Stimulated activated CD8-positive, alpha-beta memory T cell treated with anti-CD3 and anti-CD28 coated beads, Interleukin-2, amount 100 ng/mL, for 48 hours (primary cell): ENCODE data around the gene RNPC3.
A peak's percentile ranks its signal among the peaks of the same experiment; 100 is the strongest.

Source experiments
- DNase-seq, 2 donors: peaks; one replicate each; pipeline ENCODE4 v3.0.0-alpha.2; 2020; ENCODE audit warnings: low read depth in 2 of 2

RNPC3 gene

DNA sequence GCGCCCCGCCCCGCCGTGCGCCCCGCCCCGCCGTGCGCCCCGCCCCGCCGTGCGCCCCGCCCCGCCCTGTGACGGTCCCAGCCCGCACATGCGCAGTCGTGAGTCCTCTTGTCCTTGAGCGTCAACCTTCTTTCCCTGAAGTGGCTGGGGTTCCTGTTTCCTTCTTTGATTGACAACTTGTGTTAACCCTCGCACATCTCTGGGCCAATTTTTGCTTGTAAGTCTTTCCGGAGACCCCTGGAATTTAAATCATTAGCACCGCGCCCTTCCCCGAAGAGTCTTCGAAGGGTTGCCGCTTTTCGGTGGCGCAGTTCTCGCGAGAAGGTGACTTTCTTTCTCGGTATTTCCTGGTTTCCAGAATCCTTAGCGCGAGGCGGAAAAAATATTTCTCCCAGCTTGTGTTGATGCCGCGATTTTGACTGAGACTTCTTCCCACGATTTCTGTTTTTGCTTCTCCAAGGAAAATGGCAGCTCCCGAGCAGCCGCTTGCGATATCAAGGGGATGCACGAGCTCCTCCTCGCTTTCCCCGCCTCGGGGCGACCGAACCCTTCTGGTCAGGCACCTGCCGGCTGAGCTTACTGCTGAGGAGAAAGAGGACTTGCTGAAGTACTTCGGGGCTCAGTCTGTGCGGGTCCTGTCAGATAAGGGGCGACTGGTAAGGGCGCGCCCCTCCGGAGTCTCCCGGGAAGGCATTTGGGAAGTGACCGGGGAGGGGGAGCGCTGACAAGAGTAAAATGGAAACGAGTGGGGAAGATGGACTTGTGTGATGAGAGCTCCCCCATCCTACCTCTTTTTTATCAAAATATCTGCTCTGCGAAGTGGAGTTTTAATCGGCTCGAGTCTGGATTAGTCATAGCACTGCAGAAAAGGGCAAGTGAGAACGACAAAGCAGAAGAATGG, at the start of gene RNPC3:
Gene RNPC3 (plus strand): TSS at position 93 of the 901 bp plus-strand sequence. CDS start 372 bp downstream, at position 465.
- DNase-seq, result peak; percentile 71 to 80

DNA sequence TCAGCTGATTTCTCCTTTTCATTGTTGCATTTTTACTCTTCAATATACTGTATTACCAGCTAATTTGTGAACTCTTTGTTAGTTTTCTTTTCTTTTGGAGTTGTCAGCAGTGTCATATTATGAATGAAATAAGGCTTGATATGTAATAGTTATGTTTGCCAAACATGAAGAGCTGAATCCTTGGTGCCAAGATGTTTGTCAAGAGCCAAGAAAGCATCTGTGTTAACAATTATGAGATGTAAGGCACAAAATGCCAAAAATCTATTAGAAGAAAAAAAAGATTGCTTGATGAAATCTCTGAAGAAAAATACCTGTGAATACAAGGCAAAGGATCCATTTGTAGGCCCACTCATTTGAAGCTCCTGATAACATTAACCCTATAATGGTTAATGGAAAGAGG, 48.4 kb upstream of the RNPC3 start:
- DNase-seq, result no peak

- DNase-seq, result no peak
Observed at GRCh38 chr1:103489935-103490334, 35.6 kb upstream of the RNPC3 start.

DNA sequence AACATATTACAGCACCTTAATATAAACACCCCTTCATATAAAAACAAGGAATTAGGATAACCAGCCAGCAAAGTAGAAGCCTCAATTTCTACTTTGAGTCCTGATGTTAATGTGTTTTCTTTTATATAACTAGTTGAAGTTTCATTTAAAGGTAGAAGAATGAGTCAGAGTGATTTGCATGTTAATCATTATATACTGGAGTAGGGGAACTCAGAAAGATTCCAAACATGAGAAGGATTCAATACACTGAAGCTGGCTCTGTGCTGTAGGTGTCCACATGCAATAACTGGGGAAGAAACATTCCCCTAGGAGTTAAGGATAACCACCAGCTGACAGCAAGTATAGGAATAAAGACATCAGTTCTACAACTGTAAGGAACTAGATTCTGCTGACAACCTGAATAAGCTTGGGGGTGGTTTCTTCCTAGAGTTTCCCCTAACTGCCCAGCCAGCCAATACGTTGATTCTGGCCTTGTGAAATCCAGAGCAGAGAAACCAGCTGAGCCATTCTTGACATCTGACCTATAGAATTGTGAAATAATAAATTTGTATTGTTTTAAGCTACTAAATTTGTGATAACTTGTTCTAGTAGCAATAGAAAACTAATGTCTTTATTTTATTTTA, 33.4 kb upstream of the RNPC3 start:
- DNase-seq, result no peak

DNA sequence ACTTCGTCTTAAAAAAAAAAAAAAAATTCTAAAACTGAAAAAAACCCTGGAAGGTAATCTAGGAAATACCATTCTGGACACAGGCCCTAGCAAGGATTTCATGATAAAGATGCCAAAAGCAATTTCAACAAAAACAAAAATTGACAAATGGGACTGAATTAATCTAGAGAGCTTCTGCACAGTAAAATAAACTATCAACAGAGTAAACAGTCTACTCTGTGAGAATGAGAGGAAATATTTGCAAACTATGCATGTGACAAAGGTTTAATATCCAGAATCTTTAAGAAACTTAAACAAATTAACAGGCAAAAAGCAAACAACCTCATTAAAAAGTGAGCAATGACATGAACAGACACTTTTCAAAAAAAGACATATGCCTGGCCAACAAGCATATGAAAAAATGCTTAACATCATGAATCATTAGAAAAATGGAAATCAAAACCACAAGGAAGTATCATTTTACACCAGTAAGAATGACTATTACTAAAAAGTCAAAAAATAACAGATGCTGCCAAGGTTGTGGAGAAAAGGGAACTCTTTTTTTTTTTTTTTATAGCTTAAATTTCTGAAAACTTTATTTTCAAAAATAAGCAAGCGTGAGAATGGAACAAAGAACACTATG, 29.4 kb upstream of the RNPC3 start:
- no peak for DNase-seq

GRCh38 chr1:103497404-103497803, 28.1 kb upstream of the RNPC3 start:
- DNase-seq, result no peak

DNA sequence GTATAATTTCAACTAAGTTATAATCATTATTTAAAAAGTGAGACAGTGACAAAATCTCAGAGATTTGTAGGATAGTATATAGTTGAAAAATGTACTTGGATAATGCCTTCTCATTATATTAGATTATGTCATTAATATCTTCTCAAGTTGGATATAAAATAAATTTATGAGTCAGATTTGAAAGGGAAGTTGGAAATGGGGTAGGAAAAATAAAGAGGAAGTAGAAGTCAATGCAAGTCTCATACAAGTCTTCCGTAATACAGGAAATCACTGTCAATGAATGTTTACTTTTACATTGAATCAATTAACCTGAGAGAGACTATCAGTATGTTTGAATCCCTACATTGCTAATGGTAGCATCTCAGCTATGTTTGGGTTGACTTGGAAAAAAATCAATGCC, 16.2 kb upstream of the RNPC3 start:
- DNase-seq, result no peak

- no peak for DNase-seq
Observed at GRCh38 chr1:103513711-103514110, 11.8 kb upstream of the RNPC3 start.

DNA sequence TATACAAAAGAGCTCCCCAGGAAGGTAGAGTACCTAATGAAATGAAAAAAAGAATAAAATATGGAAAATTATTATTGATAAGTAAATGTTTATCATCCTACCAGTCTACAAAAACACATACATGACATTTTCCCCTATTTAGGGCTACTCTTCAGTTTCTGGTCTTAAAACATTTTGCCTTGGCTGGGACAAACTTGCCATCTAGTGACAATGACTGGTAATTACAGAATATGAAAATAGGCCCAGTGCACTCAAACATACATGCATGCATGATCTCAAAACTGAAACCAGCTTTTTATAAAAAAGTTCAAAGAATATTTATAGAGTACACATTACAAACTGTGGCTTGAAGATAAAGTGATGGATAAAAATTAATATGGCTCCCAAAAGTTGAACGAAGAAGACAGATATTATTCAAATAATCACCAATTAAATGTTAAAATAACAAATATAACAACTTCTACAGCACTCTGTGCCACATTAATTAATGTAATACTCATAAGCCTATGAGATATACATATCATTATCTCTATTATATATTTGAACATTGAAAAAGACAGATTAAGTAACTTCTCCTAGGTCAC, 10.5 kb upstream of the RNPC3 start:
- no peak for DNase-seq

DNA sequence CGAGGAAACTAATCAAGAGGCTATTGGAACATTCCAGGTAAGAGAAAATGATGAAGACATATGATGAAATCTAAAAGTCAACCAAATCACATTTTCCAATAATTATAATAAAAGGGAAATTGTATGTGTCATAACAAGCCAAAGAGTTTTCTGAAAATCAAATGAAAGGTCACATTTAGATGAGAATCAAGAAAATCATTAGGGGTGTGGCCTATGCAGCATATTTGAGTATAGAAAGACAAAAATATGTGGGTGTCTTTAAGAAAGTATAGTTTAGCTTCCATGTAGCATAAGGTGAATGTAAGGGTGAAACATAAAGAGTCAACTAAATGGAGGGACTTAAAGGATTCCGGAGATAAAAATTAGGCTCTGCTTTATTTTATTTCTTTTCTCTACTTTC, 9.2 kb upstream of the RNPC3 start:
- DNase-seq, result no peak

DNA sequence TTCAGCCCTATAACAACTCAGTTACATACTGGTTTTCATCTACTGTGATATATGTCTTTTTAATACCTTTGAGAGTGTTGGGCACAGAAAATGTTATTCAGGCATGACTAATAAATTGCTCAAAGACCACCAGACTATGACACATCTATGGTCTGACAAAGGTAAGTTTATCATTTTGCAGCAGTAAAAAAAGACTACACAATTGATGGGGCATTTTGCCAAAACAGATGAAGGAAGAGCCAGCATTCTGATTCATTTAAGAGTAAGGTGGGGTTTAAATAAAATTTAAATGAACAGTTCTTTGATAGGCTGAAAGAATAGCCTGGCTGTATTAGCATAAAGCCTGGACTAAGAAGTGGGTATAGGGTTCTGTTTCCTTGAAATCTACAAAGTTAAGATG, 8.8 kb upstream of the RNPC3 start:
- DNase-seq, result no peak

DNA sequence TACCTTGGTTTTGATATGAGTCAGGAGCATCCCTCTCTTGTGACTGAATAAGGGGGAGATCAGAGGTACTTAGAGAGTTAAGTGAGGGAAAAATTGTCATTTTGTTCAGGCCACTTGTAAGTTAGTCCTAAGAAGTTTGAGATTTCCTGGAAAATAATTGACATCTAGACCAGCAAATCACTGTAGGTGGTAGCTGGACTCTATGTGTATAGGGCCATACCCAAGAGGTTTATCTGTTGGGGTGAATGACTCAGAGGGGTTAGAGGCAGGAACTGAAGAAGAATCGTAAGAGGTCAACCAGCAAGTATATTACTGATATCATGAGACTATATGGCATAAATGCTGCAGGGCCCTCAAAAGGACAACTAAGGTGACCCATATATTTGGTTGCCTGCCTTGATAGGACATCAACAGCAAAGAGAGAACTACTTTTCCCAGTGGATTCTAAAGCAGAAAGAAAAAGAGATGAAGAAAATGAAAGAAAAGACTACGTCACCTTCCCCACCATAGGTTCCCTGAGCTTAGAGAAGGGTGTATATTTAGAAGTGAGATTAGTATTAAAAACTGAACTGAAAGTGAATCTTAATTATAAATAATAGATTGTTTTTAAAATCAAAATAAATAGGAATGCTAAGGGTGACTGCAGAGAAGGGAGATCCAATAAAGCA, 8.0 kb upstream of the RNPC3 start:
- DNase-seq, result no peak

DNA sequence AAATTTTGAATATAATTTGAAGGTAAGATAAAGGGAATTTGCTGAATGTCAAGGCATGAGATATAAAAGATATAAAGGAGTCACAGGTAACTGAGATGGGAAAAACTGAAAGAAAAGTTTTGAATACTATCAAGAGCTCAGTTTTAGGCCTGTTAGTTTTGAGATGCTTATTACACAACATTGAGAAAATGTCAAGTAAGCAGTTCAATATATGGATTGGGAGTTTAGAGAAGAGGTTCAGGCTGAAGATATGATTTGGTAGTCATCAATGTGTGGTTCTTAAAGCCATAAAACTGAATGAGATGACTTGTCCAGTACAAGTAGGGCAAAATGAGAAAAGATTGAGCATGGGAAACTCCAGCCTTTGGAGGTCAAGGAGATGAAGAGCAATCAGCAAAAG, 4.7 kb upstream of the RNPC3 start:
- no peak for DNase-seq

DNA sequence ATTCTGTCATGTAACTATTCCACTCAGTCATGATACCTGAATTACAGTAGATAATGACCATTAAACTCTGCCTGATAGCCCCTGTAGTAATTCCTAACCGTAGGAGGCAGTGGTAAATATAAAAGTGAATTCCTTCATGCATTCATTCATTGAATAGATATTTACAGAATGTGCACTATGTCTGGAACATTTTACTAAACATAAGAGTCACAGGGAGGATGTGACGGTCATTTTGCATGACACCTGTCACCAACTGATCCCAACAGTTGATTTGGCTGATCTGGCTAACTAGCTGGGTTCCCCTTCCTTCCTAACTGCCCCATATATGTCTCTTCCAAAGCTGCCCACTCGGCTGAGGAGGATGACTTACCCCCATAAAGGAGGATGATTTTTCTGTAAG, 2.2 kb upstream of the RNPC3 start:
- DNase-seq, result no peak

GRCh38 chr1:103525114-103525606, 339 bp upstream of the RNPC3 start:
- no peak for DNase-seq

DNA sequence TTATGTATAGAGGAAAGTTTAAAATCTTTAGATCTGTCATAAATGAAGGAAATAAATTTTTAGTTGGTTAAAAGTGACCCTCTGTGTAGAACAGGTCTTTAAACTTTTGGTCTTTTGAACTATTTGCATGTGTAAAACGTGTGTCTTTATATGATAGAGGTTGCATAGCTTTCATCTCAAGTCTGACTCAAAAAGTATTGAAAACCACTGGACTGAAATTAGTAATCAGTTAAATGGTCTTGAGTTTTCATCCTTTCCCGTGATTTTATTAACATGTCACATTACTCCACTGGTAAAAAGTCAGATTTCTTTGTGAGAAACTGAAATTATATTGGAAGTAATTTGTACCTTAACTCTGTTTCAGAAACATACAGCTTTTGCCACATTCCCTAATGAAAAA, 1.8 kb downstream of the RNPC3 start:
- no peak for DNase-seq

- peak; percentile 23 to 40 for DNase-seq
Observed at GRCh38 chr1:103529746-103530145, 4.2 kb downstream of the RNPC3 start.

DNA sequence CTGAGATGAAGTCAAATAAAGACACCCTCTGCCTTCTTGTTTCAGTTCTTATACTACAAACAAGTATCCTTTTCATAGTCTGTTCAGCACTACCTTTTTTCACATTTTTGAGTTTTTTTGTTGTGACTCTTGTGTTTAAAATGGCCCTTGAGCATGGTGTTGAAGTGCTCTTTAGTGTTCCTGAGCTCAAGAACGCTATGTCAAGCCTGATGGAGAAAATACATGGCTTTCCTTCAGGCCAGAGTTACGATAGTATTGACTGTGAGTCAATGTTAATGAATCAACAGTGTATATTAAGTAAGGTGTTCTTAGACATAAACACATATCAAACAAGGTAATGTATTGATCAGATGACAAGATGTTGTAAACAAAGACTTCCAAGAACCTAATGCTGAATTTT, 12.7 kb downstream of the RNPC3 start:
- no peak for DNase-seq

DNA sequence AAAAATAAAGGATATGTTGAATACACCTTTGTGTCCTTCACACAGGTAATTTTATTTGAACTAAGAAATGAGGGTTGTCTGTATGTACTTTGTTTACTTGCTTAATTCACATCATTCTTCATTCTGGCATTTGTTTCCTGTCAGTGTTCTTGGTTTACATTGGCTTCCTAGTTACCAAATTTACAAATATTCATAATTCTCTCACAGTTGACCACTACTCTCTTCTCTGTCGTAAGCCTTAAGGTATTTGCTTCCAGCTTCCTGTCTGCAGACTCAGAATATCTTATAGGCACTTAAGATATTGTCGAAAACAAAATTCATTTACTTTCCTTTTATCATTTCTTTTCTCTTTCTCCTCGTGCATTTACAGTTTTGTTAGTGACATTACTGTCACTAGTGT, 15.9 kb downstream of the RNPC3 start:
- no peak for DNase-seq

- DNase-seq, result no peak
Observed at GRCh38 chr1:103546496-103546895, 21.0 kb downstream of the RNPC3 start.

GRCh38 chr1:103547840-103548239, 22.3 kb downstream of the RNPC3 start:
- DNase-seq, result no peak

DNA sequence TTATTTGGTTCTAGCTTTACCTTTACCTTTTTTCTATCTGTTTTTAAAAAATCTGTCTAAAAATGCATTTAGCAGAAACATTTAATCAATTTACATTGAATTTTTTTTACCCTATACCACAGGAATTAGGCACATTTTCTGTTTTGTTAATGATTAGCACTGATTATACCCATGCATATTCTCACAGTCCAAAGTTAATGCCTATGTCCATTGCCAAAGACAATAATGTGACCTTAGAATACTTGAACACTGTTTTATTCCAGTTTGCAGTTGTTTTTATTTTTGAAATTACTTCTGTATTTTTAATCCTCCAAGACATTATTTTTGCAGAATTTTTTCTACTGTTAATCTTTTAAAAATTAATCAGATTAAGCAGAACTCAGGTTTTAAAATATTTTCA, 34.9 kb downstream of the RNPC3 start:
- DNase-seq, result no peak
